ENCODE results near the gene ANTKMT. TPM values are rescaled to one million over a fixed set of nuclear protein-coding genes. Genes with fewer than 3 reads are reported as not detected.

ANTKMT gene
- total and polyA plus RNA-seq, 10 donors, result 28.6 to 77.2 (median 38.7) TPM

DNA sequence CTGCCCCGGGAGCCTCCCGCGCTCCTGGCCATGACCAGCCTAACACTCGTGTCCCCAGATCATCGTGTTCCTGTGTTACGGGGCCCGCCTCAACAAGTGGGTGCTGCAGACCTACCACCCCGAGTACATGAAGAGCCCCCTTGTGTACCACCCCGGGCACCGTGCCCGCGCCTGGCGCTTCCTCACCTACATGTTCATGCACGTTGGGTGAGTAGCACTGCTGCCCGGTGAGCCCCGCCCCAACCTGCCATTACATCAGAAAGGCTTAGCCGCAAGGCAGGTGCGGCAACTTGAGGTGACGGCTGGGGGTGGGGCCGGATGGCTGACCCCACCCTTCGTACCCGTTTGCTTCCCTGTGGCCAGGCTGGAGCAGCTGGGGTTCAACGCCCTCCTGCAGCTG lies 44.0 kb upstream of the ANTKMT start:
- H3K4me3 ChIP-seq, result no peak overlapping the region

DNA sequence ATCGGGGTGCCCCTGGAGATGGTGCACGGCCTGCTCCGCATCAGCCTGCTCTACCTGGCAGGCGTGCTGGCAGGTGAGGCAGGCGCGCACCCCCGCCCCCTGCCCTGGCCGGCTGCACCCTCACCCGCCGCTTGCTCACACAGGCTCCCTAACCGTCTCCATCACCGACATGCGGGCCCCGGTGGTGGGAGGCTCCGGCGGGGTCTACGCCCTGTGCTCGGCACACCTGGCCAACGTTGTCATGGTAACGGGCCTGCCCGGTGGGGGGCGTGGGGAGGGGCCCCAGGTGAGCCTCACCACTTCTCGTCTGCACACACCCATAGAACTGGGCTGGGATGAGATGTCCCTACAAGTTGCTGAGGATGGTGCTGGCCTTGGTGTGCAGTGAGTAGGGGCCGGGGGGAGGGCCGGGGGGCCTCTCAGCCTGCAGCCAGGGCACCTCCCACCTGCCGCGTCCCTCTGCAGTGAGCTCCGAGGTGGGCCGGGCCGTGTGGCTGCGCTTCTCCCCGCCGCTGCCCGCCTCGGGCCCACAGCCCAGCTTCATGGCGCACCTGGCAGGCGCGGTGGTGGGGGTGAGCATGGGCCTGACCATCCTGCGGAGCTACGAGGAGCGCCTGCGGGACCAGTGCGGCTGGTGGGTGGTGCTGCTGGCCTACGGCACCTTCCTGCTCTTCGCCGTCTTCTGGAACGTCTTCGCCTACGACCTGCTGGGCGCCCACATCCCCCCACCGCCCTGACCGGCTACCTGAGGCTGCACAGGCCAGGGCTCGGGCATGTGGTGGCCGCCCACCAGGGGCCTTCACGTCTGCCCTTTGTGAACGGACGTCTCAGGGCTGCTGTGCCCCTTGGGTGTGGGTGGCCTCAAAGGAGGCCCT lies 43.4 kb upstream of the ANTKMT start:
- TF ChIP-seq POLR2A (IDR thresholded peaks at IDR 0.05) (no peak), POLR2AphosphoS5 (IDR thresholded peaks at IDR 0.05) (no peak)
- TF ChIP-seq, protein P1, sequence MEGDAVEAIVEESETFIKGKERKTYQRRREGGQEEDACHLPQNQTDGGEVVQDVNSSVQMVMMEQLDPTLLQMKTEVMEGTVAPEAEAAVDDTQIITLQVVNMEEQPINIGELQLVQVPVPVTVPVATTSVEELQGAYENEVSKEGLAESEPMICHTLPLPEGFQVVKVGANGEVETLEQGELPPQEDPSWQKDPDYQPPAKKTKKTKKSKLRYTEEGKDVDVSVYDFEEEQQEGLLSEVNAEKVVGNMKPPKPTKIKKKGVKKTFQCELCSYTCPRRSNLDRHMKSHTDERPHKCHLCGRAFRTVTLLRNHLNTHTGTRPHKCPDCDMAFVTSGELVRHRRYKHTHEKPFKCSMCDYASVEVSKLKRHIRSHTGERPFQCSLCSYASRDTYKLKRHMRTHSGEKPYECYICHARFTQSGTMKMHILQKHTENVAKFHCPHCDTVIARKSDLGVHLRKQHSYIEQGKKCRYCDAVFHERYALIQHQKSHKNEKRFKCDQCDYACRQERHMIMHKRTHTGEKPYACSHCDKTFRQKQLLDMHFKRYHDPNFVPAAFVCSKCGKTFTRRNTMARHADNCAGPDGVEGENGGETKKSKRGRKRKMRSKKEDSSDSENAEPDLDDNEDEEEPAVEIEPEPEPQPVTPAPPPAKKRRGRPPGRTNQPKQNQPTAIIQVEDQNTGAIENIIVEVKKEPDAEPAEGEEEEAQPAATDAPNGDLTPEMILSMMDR (IDR thresholded peaks at IDR 0.05 in 8 of 11, conservative IDR thresholded peaks at IDR 0.05 in 3 of 11), result no peak
- Histone ChIP-seq H3K4me1 (peaks cover 28 to 79% (median 59%) of the 10 kb centered on the region in 6 donors), H3K4me3 (no peak overlapping the region), H3K36me3 (peaks cover 0 to 36% (median 25%) of the 10 kb centered on the region in 6 donors), H3K9me3 (no peaks in the 10 kb centered on the region), H3K27ac (no peak overlapping the region), H3K27me3 (replicated peaks in 1 of 7) (peaks cover 0 to 39% (median 15%) of the 10 kb centered on the region in 7 donors)
- intact Hi-C loops (cut with DNase I; ENCODE audit: low total_unique reads), result no loop called here
- WGBS, 5 donors, result 54 to 74% (median 62%) methylated on average over 37 to 57 of the region's 57 CpGs
- DNase-seq, result no peak

More for the DNA sequence above, 44.0 kb upstream of the ANTKMT start:
- H3K4me1 ChIP-seq, result peaks cover 27 to 73% (median 53%) of the 10 kb centered on the region in 6 donors
- WGBS, 5 donors, result 59 to 82% (median 67%) methylated on average over 16 to 23 of the region's 23 CpGs
- TF ChIP-seq POLR2AphosphoS5 (IDR thresholded peaks at IDR 0.05), result no peak
- TF ChIP-seq POLR2A (IDR thresholded peaks at IDR 0.05), result no peak
- TF ChIP-seq, protein P1 (IDR thresholded peaks at IDR 0.05 in 8 of 11, conservative IDR thresholded peaks at IDR 0.05 in 3 of 11), result no peak
- peaks cover 0 to 36% (median 25%) of the 10 kb centered on the region in 6 donors for H3K36me3 ChIP-seq
- no peaks in the 10 kb centered on the region for H3K9me3 ChIP-seq
- no peak overlapping the region for H3K27ac ChIP-seq
- H3K27me3 ChIP-seq (replicated peaks in 1 of 7), result peaks cover 0 to 39% (median 15%) of the 10 kb centered on the region in 7 donors
- no peak for DNase-seq
- intact Hi-C loops (cut with DNase I; ENCODE audit: low total_unique reads), result no loop called here

DNA sequence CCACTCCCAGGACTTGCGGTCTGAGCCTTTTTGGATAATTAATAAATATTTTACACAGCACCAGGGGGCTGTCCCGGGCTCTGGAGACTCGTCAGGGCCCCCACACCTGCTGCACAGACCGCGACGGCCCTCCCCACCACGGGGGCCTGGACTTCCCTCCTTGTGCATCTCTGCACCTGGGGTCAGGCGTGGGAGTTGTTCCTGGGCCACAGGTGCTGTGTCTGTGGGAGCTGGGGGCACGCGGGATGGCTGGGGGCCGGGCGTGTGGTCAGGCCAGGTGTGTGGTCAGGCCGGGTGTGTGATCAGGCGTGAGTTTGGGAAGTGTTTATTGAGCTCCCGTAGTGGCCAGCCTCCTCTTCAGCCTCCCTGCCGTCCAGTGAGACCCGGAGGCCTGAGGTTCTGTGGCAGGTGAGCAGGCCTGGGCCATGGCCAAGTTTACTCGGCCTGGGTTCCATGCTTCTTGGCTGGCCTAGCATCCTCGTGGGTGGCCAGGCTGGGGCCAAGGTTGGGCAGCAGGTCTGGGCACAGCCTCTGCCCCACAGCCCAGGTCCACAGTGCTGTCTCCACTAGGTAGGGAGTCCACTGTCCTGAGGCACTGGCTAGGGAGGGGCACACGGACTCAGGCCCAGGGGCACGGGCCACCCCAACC lies 42.6 kb upstream of the ANTKMT start:
- H3K9me3 ChIP-seq, result no peaks in the 10 kb centered on the region
- H3K27me3 ChIP-seq (replicated peaks in 1 of 7), result peaks cover 0 to 39% (median 15%) of the 10 kb centered on the region in 7 donors
- intact Hi-C loops (cut with DNase I; ENCODE audit: low total_unique reads), result no loop called here
- 70 to 83% (median 77%) methylated on average over 9 to 21 of the region's 21 CpGs for WGBS, 5 donors
- no peak for DNase-seq
- H3K4me1 ChIP-seq, result peaks cover 30 to 85% (median 67%) of the 10 kb centered on the region in 6 donors
- TF ChIP-seq POLR2A (IDR thresholded peaks at IDR 0.05), result no peak
- TF ChIP-seq, protein P1 (IDR thresholded peaks at IDR 0.05 in 8 of 11, conservative IDR thresholded peaks at IDR 0.05 in 3 of 11), result no peak
- no peak for TF ChIP-seq POLR2AphosphoS5 (IDR thresholded peaks at IDR 0.05)
- no peak overlapping the region for H3K4me3 ChIP-seq
- H3K36me3 ChIP-seq, result peaks cover 0 to 36% (median 22%) of the 10 kb centered on the region in 6 donors
- peak overlapping the region in 1 of 8 donors; percentile 97 for H3K27ac ChIP-seq
